Measurements from ENCODE around the gene TRDMT1. TPM values are rescaled to one million over a fixed set of nuclear protein-coding genes. Genes with fewer than 3 reads are reported as not detected.
A peak's percentile ranks its signal among the peaks of the same experiment; 100 is the strongest.

TRDMT1 gene
- total and polyA plus RNA-seq, 2 experiments from 2014 or later = 3.5 to 4.2 TPM

DNA sequence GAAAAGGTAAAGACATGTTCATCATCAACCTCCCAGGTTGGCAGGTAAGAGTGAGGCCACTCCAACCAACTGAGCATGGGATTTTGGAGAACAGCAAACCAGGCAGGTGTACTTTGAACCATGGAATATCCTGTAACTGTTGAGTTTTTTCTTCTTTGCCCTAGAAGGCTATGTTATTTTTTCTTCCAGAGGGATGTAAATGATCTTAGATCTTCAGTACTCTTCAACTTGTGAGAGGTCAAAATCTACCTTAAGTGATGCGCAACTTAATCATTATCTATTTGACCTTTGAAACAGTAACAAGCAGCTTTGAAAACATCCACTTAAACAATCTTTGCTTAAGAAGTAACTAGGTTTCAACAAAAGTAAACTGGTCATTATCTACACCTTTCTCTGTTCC is 71.7 kb downstream of the TRDMT1 start, which contains the start of gene CUBN:
CUBN (minus strand) TSS at position 71 of the 400 bp plus-strand sequence; CDS start at position 25, 46 bp downstream.
- H3K4me1 ChIP-seq (ENCODE audit: insufficient read depth) = no peaks in the 10 kb centered on the region
- H3K4me2 ChIP-seq = no peak within 1 kb of the TSS
- no peaks in the 10 kb centered on the region for H3K9me2 ChIP-seq (replicated peaks; ENCODE audit: insufficient read depth)
- no peak for DNase-seq (ENCODE audit: low spot score)
- H2AFZ ChIP-seq = no peak within 1 kb of the TSS
- no peak within 1 kb of the TSS for H3K27ac ChIP-seq
- H4K20me1 ChIP-seq (ENCODE audit: insufficient read depth, poor library complexity, severe bottlenecking) = no peaks in the 10 kb centered on the region
- H3K27me3 ChIP-seq = no peaks in the 10 kb centered on the region
- TF ChIP-seq EZH2phosphoT487 (IDR thresholded peaks at IDR 0.05; ENCODE audit: low read depth, severe bottlenecking, unreplicated experiment) = no peak
- TF ChIP-seq, protein P1, sequence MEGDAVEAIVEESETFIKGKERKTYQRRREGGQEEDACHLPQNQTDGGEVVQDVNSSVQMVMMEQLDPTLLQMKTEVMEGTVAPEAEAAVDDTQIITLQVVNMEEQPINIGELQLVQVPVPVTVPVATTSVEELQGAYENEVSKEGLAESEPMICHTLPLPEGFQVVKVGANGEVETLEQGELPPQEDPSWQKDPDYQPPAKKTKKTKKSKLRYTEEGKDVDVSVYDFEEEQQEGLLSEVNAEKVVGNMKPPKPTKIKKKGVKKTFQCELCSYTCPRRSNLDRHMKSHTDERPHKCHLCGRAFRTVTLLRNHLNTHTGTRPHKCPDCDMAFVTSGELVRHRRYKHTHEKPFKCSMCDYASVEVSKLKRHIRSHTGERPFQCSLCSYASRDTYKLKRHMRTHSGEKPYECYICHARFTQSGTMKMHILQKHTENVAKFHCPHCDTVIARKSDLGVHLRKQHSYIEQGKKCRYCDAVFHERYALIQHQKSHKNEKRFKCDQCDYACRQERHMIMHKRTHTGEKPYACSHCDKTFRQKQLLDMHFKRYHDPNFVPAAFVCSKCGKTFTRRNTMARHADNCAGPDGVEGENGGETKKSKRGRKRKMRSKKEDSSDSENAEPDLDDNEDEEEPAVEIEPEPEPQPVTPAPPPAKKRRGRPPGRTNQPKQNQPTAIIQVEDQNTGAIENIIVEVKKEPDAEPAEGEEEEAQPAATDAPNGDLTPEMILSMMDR (IDR thresholded peaks at IDR 0.05; ENCODE audit: poor library complexity) = no peak
- TF ChIP-seq EZH2 (IDR thresholded peaks at IDR 0.05; ENCODE audit: borderline replicate concordance) = no peak
- no peaks in the 10 kb centered on the region for H3K9me3 ChIP-seq (ENCODE audit: low read depth)
- H3K36me3 ChIP-seq (replicated peaks; ENCODE audit: insufficient read depth, low read depth) = no peaks in the 10 kb centered on the region
- H3K79me2 ChIP-seq = no peaks in the 10 kb centered on the region
- WGBS (ENCODE audit: low lambda C conversion rate, missing lambda C conversion rate) = 62% methylated on average over 1 of the region's 1 CpG
- no peak within 1 kb of the TSS for H3K4me3 ChIP-seq

GRCh38 chr10:17128261-17128660 is 73.2 kb downstream of the TRDMT1 start:
- Histone ChIP-seq H4K20me1 (ENCODE audit: insufficient read depth, poor library complexity, severe bottlenecking) (no peaks in the 10 kb centered on the region), H3K9me2 (replicated peaks; ENCODE audit: insufficient read depth) (no peaks in the 10 kb centered on the region), H3K36me3 (replicated peaks; ENCODE audit: insufficient read depth, low read depth) (no peaks in the 10 kb centered on the region), H3K27ac (peak overlapping the region; percentile 18), H3K4me1 (ENCODE audit: insufficient read depth) (peaks cover 10% of the 10 kb centered on the region), H3K9me3 (ENCODE audit: low read depth) (no peaks in the 10 kb centered on the region), H3K4me2 (no peak overlapping the region), H3K79me2 (no peaks in the 10 kb centered on the region), H2AFZ (no peak overlapping the region), H3K27me3 (no peaks in the 10 kb centered on the region), H3K4me3 (no peak overlapping the region)
- WGBS (ENCODE audit: low lambda C conversion rate, missing lambda C conversion rate) = 72% methylated on average over 3 of the region's 3 CpGs
- TF ChIP-seq, protein P1 (IDR thresholded peaks at IDR 0.05; ENCODE audit: poor library complexity) = no peak
- TF ChIP-seq EZH2 (IDR thresholded peaks at IDR 0.05; ENCODE audit: borderline replicate concordance) (no peak), EZH2phosphoT487 (IDR thresholded peaks at IDR 0.05; ENCODE audit: low read depth, severe bottlenecking, unreplicated experiment) (no peak)
- DNase-seq (ENCODE audit: low spot score) = no peak

- Histone ChIP-seq H3K27ac (no peak overlapping the region), H3K9me3 (ENCODE audit: low read depth) (no peaks in the 10 kb centered on the region), H3K4me2 (no peak overlapping the region), H3K4me1 (ENCODE audit: insufficient read depth) (peaks cover 19% of the 10 kb centered on the region), H3K79me2 (no peaks in the 10 kb centered on the region), H3K27me3 (no peaks in the 10 kb centered on the region), H3K4me3 (no peak overlapping the region), H2AFZ (no peak overlapping the region), H3K9me2 (replicated peaks; ENCODE audit: insufficient read depth) (no peaks in the 10 kb centered on the region), H3K36me3 (replicated peaks; ENCODE audit: insufficient read depth, low read depth) (no peaks in the 10 kb centered on the region), H4K20me1 (ENCODE audit: insufficient read depth, poor library complexity, severe bottlenecking) (no peaks in the 10 kb centered on the region)
- TF ChIP-seq EZH2 (IDR thresholded peaks at IDR 0.05; ENCODE audit: borderline replicate concordance) (no peak), EZH2phosphoT487 (IDR thresholded peaks at IDR 0.05; ENCODE audit: low read depth, severe bottlenecking, unreplicated experiment) (no peak)
- TF ChIP-seq, protein P1 (IDR thresholded peaks at IDR 0.05; ENCODE audit: poor library complexity) = no peak
- DNase-seq (ENCODE audit: low spot score) = no peak
- WGBS (ENCODE audit: low lambda C conversion rate, missing lambda C conversion rate) = 93% methylated on average over 5 of the region's 5 CpGs
Measured at GRCh38 chr10:17126327-17126726, 75.1 kb downstream of the TRDMT1 start.
